ENCODE results near the gene USP36.
"Not testable (repeated sequence)": the region's sequence is repeated elsewhere in the genome, so short reads cannot be mapped to it uniquely, and the experiment has no call there.

The USP36 gene

DNA sequence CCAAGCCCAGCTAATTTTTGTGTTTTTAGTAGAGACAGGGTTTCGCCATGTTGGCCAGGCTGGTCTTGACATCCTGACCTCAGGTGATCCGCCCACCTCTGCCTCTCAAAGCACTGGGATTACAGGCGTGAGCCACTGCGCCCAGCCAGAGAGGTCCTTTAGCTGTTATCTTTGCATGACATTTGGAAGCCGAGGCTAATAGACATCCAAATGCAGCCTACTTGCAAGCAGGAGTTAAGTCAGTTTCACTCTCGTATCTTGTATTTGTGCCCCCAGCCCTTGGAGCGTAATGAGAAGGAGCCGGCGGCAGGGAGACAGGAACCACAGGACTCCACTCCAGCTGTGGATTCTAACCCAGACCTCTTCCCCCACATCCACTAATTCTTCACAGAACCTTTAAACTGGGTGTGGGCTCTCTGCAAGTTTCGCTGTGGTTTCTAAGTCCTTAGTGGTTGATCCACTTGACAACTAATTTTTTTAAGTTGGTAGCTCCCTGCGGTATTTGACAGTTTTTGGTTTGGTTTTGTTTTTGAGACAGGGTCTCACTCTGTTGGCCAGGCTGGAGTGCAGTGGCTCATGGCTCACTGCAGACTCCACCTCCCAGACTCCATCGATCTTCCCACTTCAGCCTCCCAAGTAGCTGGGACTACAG is 55.5 kb downstream of the USP36 start:
- intact Hi-C loops (cut with DNase I), result no loop called here
- no peak for DNase-seq

GRCh38 chr17:78784352-78784751 is 56.3 kb downstream of the USP36 start:
- intact Hi-C loops (cut with DNase I), result loop anchor here (5.0 kb wide), 1 partner anchor 67 kb away; no protein-coding TSS in a partner anchor
- no peak for DNase-seq

GRCh38 chr17:78783711-78784324 is 56.8 kb downstream of the USP36 start:
- intact Hi-C loops (cut with DNase I), result loop anchor here (5.0 kb wide), 1 partner anchor 67 kb away; no protein-coding TSS in a partner anchor
- no peak for DNase-seq

- intact Hi-C loops (cut with DNase I), result loop anchor here (5.0 kb wide), 1 partner anchor 65 kb away; no protein-coding TSS in a partner anchor
Observed at GRCh38 chr17:78781893-78782304, 58.7 kb downstream of the USP36 start, which contains the start of gene CYTH1. CYTH1 (minus strand) TSS chr17:78782273; CDS start chr17:78782223, 50 bp downstream.

DNA sequence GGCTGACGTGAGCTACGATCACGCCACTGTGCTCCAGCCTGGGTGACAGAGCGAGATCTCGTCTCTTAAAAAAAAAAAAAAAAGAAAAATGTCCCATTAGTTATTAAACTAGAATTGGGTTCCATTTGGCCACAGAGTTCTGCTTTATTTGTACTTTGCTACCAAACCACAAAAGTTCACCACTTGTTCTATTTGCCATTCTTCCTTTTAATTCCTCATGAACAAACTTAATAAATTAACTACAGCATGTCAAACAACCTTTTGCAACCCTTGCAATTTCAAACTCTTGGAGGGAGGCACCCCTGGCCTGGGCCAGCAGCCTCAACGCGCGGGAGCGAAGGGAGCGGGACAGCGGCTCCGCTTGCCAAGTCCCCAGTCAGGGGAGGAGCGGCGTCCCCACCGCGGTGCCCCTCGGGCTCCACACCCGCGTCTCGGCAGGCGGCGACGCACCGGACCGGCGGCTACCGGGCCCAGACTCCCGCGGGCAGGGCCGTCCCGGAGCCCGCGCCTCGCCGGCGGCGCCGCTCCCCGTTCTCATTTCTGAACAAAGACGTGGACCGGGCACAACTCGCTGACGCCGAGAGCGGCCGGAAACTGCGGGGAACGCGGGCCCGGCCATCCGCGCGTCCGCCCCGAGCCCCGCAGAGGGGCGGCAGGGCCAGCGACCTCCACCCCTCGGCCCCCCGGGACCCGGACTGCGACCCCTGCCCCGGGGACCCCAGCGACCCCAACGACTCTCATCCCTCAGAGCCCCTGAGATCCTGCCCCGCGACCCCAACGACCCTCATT is 59.3 kb downstream of the USP36 start:
- DNase-seq, result peak in 40 of 42 donors; percentile 36 to 82 (median 64)
- intact Hi-C loops (cut with DNase I), result loop anchor here (5.0 kb wide), 1 partner anchor 64 kb away; no protein-coding TSS in a partner anchor

More at GRCh38 chr17:78781893-78782304, 58.7 kb downstream of the USP36 start, which contains the start of gene CYTH1:
- peak in 5 of 42 donors; percentile 21 to 56 (median 35) for DNase-seq

DNA sequence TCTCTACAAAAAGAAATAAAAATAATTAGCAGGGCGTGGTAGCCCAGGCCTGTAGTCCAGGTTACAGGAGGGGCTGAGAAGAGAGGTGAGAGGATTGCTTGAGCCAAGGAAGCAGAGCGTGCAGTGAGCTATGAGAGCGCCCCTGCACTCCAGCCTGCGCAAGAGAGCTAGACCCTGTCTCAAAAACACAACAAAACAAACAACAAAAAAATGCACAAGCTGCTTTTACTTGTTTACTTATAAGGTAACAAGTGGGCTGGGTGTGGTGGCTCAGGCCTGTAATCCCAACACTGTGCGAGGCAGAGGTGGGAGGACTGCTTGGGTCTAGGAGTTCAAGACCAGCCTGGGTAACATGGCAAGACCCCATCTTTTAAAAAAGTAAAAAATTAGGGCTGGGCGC is 60.3 kb downstream of the USP36 start:
- intact Hi-C loops (cut with DNase I), result loop anchor here (5.0 kb wide), 1 partner anchor 63 kb away; no protein-coding TSS in a partner anchor
- no peak for DNase-seq

DNA sequence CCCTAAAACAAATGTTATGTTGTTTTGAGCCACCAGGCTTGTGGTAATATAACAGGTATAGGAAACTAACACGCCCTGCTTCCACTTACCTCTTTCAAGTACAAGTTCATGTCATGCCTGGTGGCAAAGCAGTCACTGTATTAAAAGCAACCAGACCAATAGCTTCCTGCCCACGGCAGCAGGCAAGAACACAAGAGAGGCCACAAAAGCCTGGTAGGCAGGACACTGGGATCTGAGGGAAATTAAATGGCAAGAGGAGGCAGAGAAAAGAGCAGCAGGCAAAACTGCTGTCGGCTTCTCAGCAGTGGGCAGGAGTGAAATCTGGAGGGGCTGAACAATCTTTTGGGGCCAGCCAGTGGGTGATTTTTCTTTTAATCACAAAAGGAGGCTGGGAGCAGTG is 60.8 kb downstream of the USP36 start:
- intact Hi-C loops (cut with DNase I), result loop anchor here (5.0 kb wide), 1 partner anchor 63 kb away; no protein-coding TSS in a partner anchor
- DNase-seq, result no peak

- intact Hi-C loops (cut with DNase I); DNase-seq: not testable (repeated sequence)
Observed at GRCh38 chr17:78779286-78779651, 61.3 kb downstream of the USP36 start.

- peak in 1 of 42 donors; percentile 7 for DNase-seq
- intact Hi-C loops (cut with DNase I), result no loop called here
Observed at GRCh38 chr17:78777881-78778280, 62.7 kb downstream of the USP36 start.

- intact Hi-C loops (cut with DNase I), result no loop called here
- DNase-seq, result peak in 3 of 42 donors; percentile 25 to 36 (median 36)
Observed at GRCh38 chr17:78774956-78775571, 65.5 kb downstream of the USP36 start.

GRCh38 chr17:78774453-78774852 is 66.2 kb downstream of the USP36 start:
- intact Hi-C loops (cut with DNase I), result no loop called here
- peak in 3 of 42 donors; percentile 21 to 34 (median 25) for DNase-seq

- DNase-seq, result peak in 1 of 42 donors; percentile 5
- intact Hi-C loops (cut with DNase I), result no loop called here
Observed at GRCh38 chr17:78771758-78772382, 68.7 kb downstream of the USP36 start.

GRCh38 chr17:78769196-78769773 is 71.3 kb downstream of the USP36 start:
- peak in 1 of 42 donors; percentile 25 for DNase-seq
- intact Hi-C loops (cut with DNase I), result no loop called here

DNA sequence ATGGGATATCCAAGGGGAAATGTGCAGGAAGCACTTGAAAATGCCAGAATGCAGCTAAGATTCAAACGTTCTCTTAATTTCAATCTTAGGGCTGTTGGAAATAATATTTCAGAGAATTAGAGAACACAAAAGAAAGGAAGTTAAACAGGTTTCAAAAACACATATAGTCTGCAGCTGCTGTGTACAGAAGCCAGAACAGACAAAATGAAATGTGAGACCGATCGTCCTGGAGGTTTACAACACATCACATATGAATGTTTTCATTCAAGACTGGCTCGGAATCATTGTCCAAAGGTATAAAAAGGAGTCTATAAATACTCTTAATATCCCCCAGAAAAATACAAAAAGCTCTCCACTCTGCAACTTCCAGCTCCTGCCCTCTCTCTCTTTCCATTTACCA is 72.8 kb downstream of the USP36 start:
- intact Hi-C loops (cut with DNase I), result no loop called here
- no peak for DNase-seq

- peak in 6 of 42 donors; percentile 27 to 74 (median 36) for DNase-seq
- intact Hi-C loops (cut with DNase I), result no loop called here
Observed at GRCh38 chr17:78766743-78767294, 73.8 kb downstream of the USP36 start.

DNA sequence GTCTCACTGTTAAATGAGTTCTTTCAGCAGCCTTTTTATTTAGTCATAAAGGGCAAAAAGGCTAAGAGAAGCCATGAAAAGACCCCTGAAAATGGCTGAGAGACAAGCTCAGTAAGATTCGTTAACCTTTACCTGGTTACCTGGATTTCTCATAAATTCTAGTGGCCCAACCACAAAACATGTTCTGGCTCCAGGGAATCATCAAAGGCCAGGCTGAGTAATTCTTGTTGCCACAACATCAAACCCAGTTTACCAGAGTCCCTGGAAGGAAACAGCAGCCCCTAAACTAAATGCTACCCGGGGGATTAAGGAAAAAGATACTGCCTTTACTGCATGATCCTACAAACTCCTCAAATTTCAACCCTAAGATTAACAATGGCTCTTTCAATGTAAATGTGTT is 74.4 kb downstream of the USP36 start:
- intact Hi-C loops (cut with DNase I), result no loop called here

GRCh38 chr17:78765821-78766220 is 74.8 kb downstream of the USP36 start:
- intact Hi-C loops (cut with DNase I), result no loop called here
- DNase-seq, result no peak

More for the DNA sequence above, 74.4 kb downstream of the USP36 start:
- no peak for DNase-seq

DNA sequence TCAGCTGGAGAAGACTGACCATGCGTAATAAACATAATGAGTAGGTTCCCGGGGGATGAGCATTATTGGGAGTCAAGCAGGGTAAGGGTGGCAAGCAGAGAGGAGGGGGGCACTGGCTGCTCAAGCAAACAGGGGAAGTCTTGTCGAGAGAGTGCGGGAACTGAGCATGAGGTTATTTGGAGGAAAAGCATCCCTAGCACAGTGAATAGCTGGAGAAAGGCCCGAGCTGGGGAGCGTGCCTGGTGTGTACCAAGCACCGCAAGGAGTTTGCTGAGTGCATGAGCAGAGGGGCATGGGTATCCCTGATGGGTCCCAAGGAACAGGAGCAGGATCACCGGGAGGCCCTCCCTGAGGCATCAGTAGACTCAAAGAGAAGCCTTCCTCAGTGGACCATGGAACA is 75.7 kb downstream of the USP36 start:
- intact Hi-C loops (cut with DNase I), result no loop called here
- peak in 38 of 42 donors; percentile 22 to 82 (median 50) for DNase-seq
